Measurements from ENCODE around the gene DCTN2.
A peak's percentile ranks its signal among the peaks of the same experiment; 100 is the strongest.
"Not testable (repeated sequence)": the region's sequence is repeated elsewhere in the genome, so short reads cannot be mapped to it uniquely, and the experiment has no call there.

DCTN2 gene

DNA sequence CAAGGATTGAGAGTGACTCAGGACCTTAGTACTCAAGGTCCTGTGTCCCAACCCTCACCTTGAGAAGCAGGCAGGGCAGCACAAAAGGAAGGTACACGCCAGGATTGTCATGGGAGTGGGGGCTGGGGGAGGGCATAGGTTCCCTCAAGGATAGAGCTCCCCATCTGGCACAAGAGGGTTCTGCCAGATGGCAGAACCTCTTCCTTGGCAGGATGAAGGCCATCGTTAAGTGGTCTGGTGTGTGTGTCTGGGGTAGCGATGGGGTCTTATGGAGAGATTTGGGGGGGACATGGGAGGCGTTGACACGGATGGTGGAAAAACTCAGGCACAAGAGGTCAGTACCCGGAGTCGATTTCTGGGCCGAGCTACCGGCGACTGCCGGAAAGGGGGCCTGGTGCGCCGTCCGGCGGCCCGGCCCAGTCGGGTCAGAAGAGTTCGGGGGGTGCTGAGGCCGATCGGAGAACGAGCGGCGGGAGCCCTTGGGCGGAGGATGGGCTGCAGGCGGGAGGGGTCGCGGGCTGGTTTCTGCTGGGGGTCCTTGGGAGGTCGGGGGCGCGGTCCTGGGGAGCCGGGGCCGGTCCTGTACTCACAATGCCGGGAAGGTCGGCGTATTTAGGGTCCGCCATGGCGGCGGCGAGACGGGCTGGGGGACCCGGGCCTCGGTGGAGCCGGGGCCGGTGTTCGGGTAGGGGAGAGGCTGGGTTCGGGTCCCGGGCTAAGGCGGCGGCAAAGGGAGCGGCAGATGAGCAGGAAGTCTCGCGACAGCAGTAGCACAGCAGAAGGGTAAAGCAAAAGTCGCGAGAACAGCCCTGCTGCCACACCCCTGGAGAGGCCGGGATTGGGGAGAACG is at the start of gene DCTN2:
DCTN2 (minus strand) TSS at position 755 of the 850 bp plus-strand sequence; CDS start at position 626, 129 bp downstream.
- peak in 1 of 2 donors; percentile 97 for DNase-seq (ENCODE audit: extremely low read depth in 1 of 2, low read depth in 1 of 2)

- DNase-seq (ENCODE audit: extremely low read depth in 1 of 2, low read depth in 1 of 2) = no peak
These were observed 46.2 kb upstream of the DCTN2 start for GRCh38 chr12:57593187-57593586.

DNA sequence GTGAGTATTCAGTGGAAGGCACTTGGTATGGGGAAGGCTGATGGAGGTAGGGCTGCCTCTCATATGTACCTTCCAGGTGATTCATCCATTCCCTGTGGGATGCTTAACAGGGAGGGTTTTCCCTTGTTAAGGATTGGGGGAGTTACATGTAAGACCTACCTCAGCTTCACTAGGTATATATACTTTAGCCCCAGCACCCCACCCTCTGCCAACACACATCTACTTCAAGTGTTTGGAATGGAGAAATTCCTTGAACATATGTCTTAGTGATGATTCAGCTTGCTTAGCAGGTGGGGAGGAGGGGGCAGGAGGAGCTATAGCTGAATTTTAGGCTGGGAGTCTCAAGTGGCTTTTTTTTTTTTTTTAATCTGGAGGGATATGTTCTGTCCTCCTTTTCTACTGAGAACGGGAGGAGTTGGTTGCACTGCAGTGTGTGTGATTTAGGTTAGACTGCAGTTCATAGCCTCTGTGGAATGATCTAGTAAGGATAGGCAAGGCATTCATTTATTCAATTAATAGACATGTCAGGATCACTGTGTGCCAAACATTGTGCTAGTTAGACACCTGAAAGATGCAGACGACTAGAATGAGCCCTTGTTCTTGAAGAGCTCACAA is 45.7 kb upstream of the DCTN2 start:
- no peak for DNase-seq (ENCODE audit: extremely low read depth in 1 of 2, low read depth in 1 of 2)

DNA sequence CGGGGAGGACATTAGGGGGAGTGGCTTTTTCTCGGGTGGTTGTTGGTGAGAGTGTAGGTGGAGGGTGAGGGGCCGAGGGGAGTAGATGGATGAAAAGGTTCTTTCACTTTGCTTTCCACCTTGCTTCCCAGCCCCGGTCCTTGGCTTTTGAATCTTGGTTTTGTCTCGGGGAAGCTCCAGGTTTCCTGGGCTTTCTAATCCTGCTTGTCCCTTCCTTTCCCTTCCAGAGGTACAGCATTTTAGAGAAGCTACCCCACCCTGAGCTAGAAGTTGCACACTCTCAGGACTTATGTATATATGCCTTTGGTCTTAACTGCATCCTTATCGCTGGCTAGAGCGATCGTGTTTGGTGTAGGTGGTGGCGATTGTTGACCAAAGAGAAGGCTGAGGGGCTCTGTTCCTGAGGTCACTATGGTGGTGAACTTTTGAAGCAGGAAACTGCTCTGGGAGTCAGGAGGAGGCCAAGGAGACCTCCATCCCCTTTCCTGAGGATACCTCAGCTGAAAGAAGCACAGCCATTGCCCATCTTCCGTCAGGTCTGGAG is 44.9 kb upstream of the DCTN2 start:
- no peak for DNase-seq (ENCODE audit: extremely low read depth in 1 of 2, low read depth in 1 of 2)

- DNase-seq (ENCODE audit: extremely low read depth in 1 of 2, low read depth in 1 of 2) = peak; percentile 71 to 73
These were observed 44.1 kb upstream of the DCTN2 start, which contains the start of gene PIP4K2C for GRCh38 chr12:57590864-57591781. Gene PIP4K2C (plus strand): TSS chr12:57591192. CDS start chr12:57591290, 98 bp downstream.

DNA sequence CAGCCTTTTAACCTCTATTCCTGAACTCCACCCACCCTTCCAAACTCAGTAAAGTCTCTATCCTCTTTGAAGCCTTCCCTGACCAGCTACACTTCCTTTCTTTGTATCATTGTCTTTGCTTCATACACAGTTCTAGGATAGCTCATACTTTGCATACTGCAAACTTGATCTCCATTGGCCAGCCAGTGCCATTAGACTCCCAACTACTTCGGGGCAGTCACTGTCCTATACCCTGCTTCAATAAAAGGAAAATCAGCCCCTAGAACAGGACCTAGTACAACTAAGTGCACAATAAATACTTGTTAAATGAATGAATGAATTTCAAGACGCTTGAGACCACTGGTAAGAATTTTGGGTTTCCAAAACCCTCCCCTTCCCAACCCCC is 43.5 kb upstream of the DCTN2 start:
- DNase-seq (ENCODE audit: extremely low read depth in 1 of 2, low read depth in 1 of 2) = no peak

GRCh38 chr12:57588951-57589610 is 42.1 kb upstream of the DCTN2 start:
- not testable (repeated sequence) for DNase-seq (ENCODE audit: extremely low read depth in 1 of 2, low read depth in 1 of 2)

GRCh38 chr12:57586832-57587429 is 39.9 kb upstream of the DCTN2 start:
- no peak for DNase-seq (ENCODE audit: extremely low read depth in 1 of 2, low read depth in 1 of 2)

DNA sequence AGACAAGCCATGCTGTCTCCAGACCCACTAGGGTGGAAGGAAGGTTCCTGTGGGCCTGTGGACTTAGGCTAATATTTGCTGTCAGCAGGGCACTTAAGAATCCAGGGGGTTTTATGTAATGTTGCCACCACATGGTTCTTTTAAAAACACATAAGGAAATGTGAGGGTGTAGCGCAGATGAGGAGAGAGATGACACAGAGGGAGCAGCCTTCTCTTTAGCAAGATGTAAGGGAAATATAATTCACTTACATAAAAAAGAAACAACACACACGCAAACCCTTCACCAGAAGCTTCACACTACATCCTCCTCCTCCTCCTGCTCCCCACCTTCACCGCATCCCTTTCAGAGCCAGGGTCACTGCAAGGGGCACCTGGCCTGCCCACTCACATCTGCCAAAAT is 39.1 kb upstream of the DCTN2 start:
- DNase-seq (ENCODE audit: extremely low read depth in 1 of 2, low read depth in 1 of 2) = no peak

- no peak for DNase-seq (ENCODE audit: extremely low read depth in 1 of 2, low read depth in 1 of 2)
These were observed 38.2 kb upstream of the DCTN2 start for GRCh38 chr12:57585156-57585555.

DNA sequence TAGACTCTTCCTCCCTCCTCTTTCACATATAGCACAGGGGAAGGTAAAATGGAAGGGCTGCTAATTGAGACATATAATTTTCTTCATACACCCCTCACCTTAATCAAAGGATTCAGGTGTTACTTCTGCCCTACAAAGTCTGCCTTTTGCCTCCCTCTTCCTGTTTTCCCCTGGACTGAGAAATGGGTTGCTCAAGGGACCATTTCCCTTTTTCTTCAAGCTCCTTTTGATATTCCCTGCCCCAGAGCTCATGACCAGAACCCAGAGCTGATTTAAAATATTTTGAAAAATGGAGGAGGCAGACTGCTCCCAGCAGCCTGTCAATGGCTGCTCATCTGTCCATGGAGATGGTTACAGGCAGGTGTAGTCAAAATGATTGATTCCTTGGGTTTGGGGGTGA is 37.7 kb upstream of the DCTN2 start:
- DNase-seq (ENCODE audit: extremely low read depth in 1 of 2, low read depth in 1 of 2) = no peak

DNA sequence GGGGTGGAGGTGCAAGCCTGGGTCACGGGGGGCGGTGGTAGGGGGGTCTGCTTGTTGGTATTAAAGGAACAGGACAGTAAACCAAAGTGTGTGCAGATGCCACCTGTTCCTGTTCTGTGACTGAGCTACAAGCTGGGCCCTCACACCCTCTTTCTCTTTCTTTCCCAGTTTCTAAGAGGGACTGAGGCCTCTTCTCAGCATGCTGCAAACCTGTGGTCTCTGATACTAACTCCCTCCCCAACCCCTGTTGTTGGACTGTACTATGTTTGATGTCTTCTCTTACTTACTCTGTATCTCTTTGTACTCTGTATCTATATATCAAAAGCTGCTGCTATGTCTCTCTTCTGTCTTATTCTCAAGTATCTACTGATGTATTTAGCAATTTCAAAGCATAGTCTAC is 37.1 kb upstream of the DCTN2 start:
- DNase-seq (ENCODE audit: extremely low read depth in 1 of 2, low read depth in 1 of 2) = no peak

DNA sequence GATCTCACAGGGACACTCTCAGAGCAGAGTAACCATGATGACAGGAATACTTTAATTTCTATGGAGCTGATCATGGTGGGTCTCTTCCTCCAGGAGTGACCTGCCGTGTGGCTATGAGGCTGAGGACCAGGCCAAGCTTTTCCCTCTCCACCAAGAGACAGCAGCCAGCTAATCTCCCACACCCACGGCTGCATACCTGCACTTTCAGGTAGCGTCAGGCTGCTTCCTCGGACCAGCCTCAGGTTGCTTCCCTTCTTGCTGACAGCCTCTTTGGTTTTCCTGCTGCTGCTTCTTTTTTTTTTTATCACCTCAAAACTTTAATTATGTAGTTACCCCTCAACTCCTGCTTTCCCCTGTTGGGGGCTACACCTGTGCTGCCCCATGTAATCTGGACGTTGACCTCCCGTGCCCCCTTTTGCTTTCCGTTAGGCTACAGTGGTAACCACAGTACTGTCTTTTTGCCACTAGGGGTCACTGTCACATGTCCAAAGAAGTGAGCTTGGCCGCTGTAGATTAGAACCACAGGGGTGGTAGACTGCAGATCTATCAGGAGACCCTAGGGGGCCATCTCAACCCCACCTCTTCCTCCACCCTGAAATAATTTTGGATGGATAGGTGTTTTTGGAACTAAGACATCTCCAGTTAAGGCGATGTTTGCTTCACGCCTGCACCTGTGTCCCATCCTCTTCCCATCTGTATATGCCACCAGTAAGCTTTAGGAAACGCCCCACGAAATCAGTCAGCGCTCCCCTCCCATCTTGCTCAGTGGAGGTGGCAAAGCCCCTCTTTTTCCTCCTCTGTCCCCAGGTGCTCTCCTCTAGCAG is 36.2 kb upstream of the DCTN2 start:
- DNase-seq (ENCODE audit: extremely low read depth in 1 of 2, low read depth in 1 of 2) = peak; percentile 25 to 55

- no peak for DNase-seq (ENCODE audit: extremely low read depth in 1 of 2, low read depth in 1 of 2)
These were observed 35.4 kb upstream of the DCTN2 start for GRCh38 chr12:57582440-57582839.

DNA sequence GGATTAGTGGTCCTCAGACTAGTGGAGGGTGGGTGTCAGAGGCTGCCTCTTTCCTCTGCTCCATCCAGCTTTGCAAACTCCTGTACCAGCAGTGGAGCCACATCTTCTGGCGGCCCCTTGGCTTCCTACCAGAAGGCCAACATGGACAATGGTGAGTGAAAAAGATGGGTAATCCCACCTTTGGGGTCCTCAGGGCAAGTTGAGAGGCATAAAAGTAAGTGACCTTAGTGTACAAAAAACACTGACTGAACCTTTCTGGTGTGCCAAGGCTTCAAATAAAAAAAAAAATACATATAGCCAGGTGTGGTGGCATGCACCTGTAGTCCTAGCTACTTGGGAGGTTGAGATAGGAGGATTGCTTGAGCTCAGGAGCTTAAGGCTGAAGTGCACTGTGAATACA is 34.8 kb upstream of the DCTN2 start:
- DNase-seq (ENCODE audit: extremely low read depth in 1 of 2, low read depth in 1 of 2) = no peak

DNA sequence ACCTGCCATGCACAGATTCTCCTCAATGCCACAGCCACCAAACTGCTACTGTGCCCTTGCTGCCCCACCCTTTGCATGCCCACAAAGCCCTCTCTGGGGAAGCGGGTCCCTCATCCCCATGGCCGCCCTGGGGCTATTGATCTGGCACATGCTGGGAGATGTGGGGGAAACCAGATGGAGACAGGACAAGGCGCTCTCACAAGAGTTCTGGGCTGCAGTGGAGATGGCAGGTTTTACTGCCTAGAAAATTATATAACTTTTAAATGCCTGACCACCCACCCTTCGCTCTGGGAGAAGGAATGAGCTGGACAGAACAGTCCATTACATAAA is 33.4 kb upstream of the DCTN2 start:
- no peak for DNase-seq (ENCODE audit: extremely low read depth in 1 of 2, low read depth in 1 of 2)

GRCh38 chr12:57579677-57580465 is 32.9 kb upstream of the DCTN2 start:
- DNase-seq (ENCODE audit: extremely low read depth in 1 of 2, low read depth in 1 of 2) = no peak

DNA sequence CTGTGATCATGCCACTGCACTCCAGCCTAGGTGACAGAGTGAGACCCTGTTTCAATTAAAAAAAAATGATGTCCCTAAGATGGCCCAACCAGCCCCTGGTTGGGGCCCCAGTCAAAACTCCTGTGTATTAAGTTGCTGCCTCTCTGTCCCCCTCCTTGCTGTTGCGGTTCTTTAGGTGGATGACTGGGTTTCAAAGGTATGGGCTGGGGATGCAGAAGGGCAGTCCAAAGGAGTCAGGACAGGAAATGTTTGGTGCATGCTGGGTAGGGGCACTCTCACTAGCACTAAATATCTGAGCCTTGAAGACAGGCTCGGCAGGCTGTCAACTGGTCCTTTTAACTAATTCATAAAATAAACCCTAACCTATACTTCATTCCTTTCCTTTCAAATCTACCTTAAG is 32.0 kb upstream of the DCTN2 start:
- DNase-seq (ENCODE audit: extremely low read depth in 1 of 2, low read depth in 1 of 2) = no peak
